GM18498 (cell line): Measurements from ENCODE around the gene TRAPPC6A.

ENCODE experiments used
- ATAC-seq: cut with Tn5 transposase; IDR thresholded peaks from one replicate; pipeline ENCODE4 v1.9.1; 2021; ENCODE audit warnings: mild to moderate bottlenecking, moderate library complexity; ENCODE audit not compliant: unreplicated experiment

Gene TRAPPC6A

GRCh38 chr19:45163751-45164460, 14.1 kb downstream of the TRAPPC6A start:
- no peak for ATAC-seq

GRCh38 chr19:45163156-45163555, 14.9 kb downstream of the TRAPPC6A start:
- no peak for ATAC-seq

GRCh38 chr19:45162608-45163143, 15.4 kb downstream of the TRAPPC6A start:
- no peak for ATAC-seq

GRCh38 chr19:45161738-45162607, 16.1 kb downstream of the TRAPPC6A start:
- ATAC-seq: no peak

GRCh38 chr19:45160870-45161737, 16.9 kb downstream of the TRAPPC6A start, which contains the start of gene NKPD1:
Gene NKPD1, minus strand, starts transcription at chr19:45160982. Its CDS starts 832 bp downstream, at chr19:45160150.
- ATAC-seq: no peak

- ATAC-seq: no peak
Observed at GRCh38 chr19:45159971-45160324, 18.1 kb downstream of the TRAPPC6A start.

- no peak for ATAC-seq
Observed at GRCh38 chr19:45159210-45159970, 18.6 kb downstream of the TRAPPC6A start.

- ATAC-seq: no peak
Observed at GRCh38 chr19:45158503-45159209, 19.4 kb downstream of the TRAPPC6A start.

GRCh38 chr19:45156751-45157150, 21.3 kb downstream of the TRAPPC6A start:
- no peak for ATAC-seq

GRCh38 chr19:45156011-45156630, 21.9 kb downstream of the TRAPPC6A start:
- no peak for ATAC-seq

GRCh38 chr19:45154064-45154827, 23.8 kb downstream of the TRAPPC6A start:
- no peak for ATAC-seq

GRCh38 chr19:45153339-45154063, 24.5 kb downstream of the TRAPPC6A start:
- no peak for ATAC-seq

- no peak for ATAC-seq
Observed at GRCh38 chr19:45152504-45153338, 25.3 kb downstream of the TRAPPC6A start.

- ATAC-seq: no peak
Observed at GRCh38 chr19:45151821-45152503, 26.1 kb downstream of the TRAPPC6A start.

GRCh38 chr19:45151320-45151719, 26.7 kb downstream of the TRAPPC6A start:
- no peak for ATAC-seq

- no peak for ATAC-seq
Observed at GRCh38 chr19:45150751-45151281, 27.2 kb downstream of the TRAPPC6A start.
